Uterus (tissue), 4 donors: Measurements from ENCODE around the gene MAN2A2. TPM values are rescaled to one million over a fixed set of nuclear protein-coding genes. Genes with fewer than 3 reads are reported as not detected.

Source experiments
- DNase-seq, 2 donors: peaks; one replicate each; pipeline ENCODE4 v3.0.0-alpha.2; 2019 to 2020
- H3K27ac ChIP-seq, 2 donors: fragments of 200-600 bp; sonication (generic); 1 replicate in 1 of 2; 2 replicates in 1 of 2; pipeline ENCODE4 v1.5.1; 2016 to 2018
- H3K27me3 ChIP-seq, 2 donors: fragments of 200-600 bp; sonication (generic); one replicate each; pipeline ENCODE4 v1.5.1; 2018 to 2019; ENCODE audit warnings: control low read depth in 1 of 2
- H3K36me3 ChIP-seq, 2 donors: fragments of 200-600 bp; sonication (generic); one replicate each; pipeline ENCODE4 v1.5.1; 2019; ENCODE audit warnings: control low read depth in 1 of 2
- H3K4me1 ChIP-seq, 2 donors: fragments of 200-600 bp; sonication (generic); one replicate each; pipeline ENCODE4 v1.5.1; 2018 to 2019; ENCODE audit warnings: control low read depth in 1 of 2
- H3K4me3 ChIP-seq, 2 donors: fragments of 200-600 bp; sonication (generic); 1 replicate in 1 of 2; 2 replicates in 1 of 2; pipeline ENCODE4 v1.5.1; 2018 to 2019; ENCODE audit warnings: mild to moderate bottlenecking in 1 of 2
- H3K9me3 ChIP-seq, 2 donors: fragments of 200-600 bp; sonication (generic); one replicate each; pipeline ENCODE4 v1.5.1; 2019; ENCODE audit warnings: control low read depth in 1 of 2
- CTCF ChIP-seq, 4 experiments: fragments of 200-600 bp in 2 of 4; fragments of 450-650 bp in 2 of 4; sonication (generic) in 2 of 4; IDR thresholded peaks; one replicate each; pipeline ENCODE4 v1.5.1; 2016 to 2019; ENCODE audit warnings: antibody characterized with exemption in 4 of 4, mild to moderate bottlenecking in 2 of 4, moderate library complexity in 1 of 4
- POLR2A ChIP-seq, 2 donors: fragments of 450-650 bp; IDR thresholded peaks; one replicate each; pipeline ENCODE4 v1.6.1; 2016; ENCODE audit warnings: antibody characterized with exemption in 2 of 2, mild to moderate bottlenecking in 1 of 2, moderate library complexity in 1 of 2
- intact Hi-C: fragments of 100-400 bp; cut with DNase I; formaldehyde crosslinking; loops from one replicate; pipeline ENCODE4 v1.15.1; 2023; ENCODE audit warnings: low total_unique reads
- total RNA-seq, 4 donors: library from RNA; depleted of rRNA in 3 of 4; stranded (reverse); fragments of >200 nt in 3 of 4; gene quantifications; one replicate each; pipeline versions ENCODE4 v1.1.0 to v1.2.4, GENCODE V29; 2014 to 2023
- donor health status: DM: yes; HTN: yes; CAD: no.

Gene MAN2A2
- total RNA-seq, 4 donors from 2014 or later = 15.9 to 92.0 (median 19.8) TPM

GRCh38 chr15:90960298-90961091 lies 57.4 kb downstream of the MAN2A2 start:
- Histone ChIP-seq H3K4me1 (peaks cover 0 to 5% of the 10 kb centered on the region in 2 donors), H3K27ac (no peak overlapping the region), H3K9me3 (no peaks in the 10 kb centered on the region), H3K36me3 (no peaks in the 10 kb centered on the region), H3K27me3 (no peaks in the 10 kb centered on the region), H3K4me3 (no peak overlapping the region)
- intact Hi-C loops = no loop called here
- DNase-seq = no peak
- TF ChIP-seq POLR2A (IDR thresholded peaks at IDR 0.05) = no peak
- no peak for TF ChIP-seq CTCF (IDR thresholded peaks at IDR 0.05)

- H3K36me3 ChIP-seq = no peaks in the 10 kb centered on the region
- intact Hi-C loops = no loop called here
- no peaks in the 10 kb centered on the region for H3K27me3 ChIP-seq
- no peak for TF ChIP-seq CTCF (IDR thresholded peaks at IDR 0.05)
- no peak for TF ChIP-seq POLR2A (IDR thresholded peaks at IDR 0.05)
- no peak for DNase-seq
- H3K4me3 ChIP-seq = no peak overlapping the region
- no peaks in the 10 kb centered on the region for H3K4me1 ChIP-seq
- no peak overlapping the region for H3K27ac ChIP-seq
- no peaks in the 10 kb centered on the region for H3K9me3 ChIP-seq
Measured at GRCh38 chr15:90962021-90962420, 58.9 kb downstream of the MAN2A2 start.

- Histone ChIP-seq H3K27me3 (no peaks in the 10 kb centered on the region), H3K9me3 (no peaks in the 10 kb centered on the region), H3K4me1 (no peaks in the 10 kb centered on the region), H3K4me3 (no peak overlapping the region), H3K27ac (no peak overlapping the region), H3K36me3 (no peaks in the 10 kb centered on the region)
- TF ChIP-seq POLR2A (IDR thresholded peaks at IDR 0.05) = no peak
- TF ChIP-seq CTCF (IDR thresholded peaks at IDR 0.05) = no peak
- DNase-seq = no peak
- intact Hi-C loops = no loop called here
Measured at GRCh38 chr15:90966262-90966661, 63.2 kb downstream of the MAN2A2 start.

- Histone ChIP-seq H3K36me3 (no peaks in the 10 kb centered on the region), H3K27ac (no peak overlapping the region), H3K9me3 (no peaks in the 10 kb centered on the region), H3K4me1 (no peaks in the 10 kb centered on the region), H3K27me3 (no peaks in the 10 kb centered on the region), H3K4me3 (no peak overlapping the region)
- TF ChIP-seq POLR2A (IDR thresholded peaks at IDR 0.05) (no peak), CTCF (IDR thresholded peaks at IDR 0.05) (no peak)
- intact Hi-C loops = no loop called here
- no peak for DNase-seq
Measured at GRCh38 chr15:90967206-90967605, 64.1 kb downstream of the MAN2A2 start.

GRCh38 chr15:90968434-90968833 lies 65.3 kb downstream of the MAN2A2 start:
- no peak for DNase-seq
- no peak for TF ChIP-seq POLR2A (IDR thresholded peaks at IDR 0.05)
- intact Hi-C loops = no loop called here
- Histone ChIP-seq H3K4me1 (no peaks in the 10 kb centered on the region), H3K27ac (no peak overlapping the region), H3K4me3 (no peak overlapping the region), H3K36me3 (no peaks in the 10 kb centered on the region), H3K27me3 (no peaks in the 10 kb centered on the region), H3K9me3 (no peaks in the 10 kb centered on the region)
